ENCODE data around the gene YPEL2.

- TF ChIP-seq CTCF (optimal IDR thresholded peaks at IDR 0.05 in 1 of 3, IDR thresholded peaks at IDR 0.05 in 1 of 3, conservative IDR thresholded peaks at IDR 0.05 in 1 of 3; ENCODE audit: extremely low read depth in 1 of 3, insufficient read depth in 2 of 3, low read length in 3 of 3), result no peak
- TF ChIP-seq EZH2 (IDR thresholded peaks at IDR 0.05; ENCODE audit: low read length), result no peak
Measured at GRCh38 chr17:59304811-59305210, 26.6 kb upstream of the YPEL2 start.

Measured in keratinocyte (primary cell).